Measurements from ENCODE around the gene ZNF83.

The ZNF83 gene

DNA sequence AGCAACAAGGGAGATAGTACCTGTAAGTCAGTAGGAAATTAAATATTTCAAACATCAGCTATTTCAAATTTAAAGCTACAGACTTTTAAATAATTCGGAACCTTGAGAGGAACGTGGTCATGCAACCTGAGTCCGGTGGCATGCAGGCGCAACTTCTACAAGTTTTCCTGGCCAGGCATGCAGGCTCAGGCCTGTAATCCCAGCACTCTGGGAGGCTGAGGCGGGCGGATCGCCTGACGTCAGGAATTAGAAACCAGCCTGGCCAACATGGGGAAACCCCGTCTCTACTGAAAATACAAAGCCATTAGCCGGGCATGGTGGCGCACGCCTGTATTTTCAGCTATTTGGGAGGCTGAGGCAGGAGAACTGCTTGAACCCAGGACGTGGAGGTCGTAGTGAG is 70.2 kb downstream of the ZNF83 start:
- DNase-seq (ENCODE audit: low spot score) = no peak

DNA sequence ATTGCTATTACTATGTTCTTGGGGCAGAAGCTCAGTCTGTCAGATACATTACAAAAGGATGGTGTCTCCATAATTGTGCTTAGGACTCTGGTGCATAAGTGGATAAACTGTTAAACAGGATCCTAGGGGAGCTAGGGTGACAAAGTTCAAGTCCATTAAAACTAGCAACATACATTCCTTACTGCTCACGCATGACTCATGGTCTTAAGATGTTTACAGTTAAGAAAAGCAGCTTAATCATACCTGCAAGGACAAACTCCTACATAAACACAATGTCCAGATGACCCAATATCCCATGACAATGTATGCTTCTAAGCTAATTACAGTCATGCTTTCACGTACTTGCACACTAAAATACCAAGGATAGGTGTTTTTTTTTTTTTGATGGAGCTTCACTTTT is 71.6 kb downstream of the ZNF83 start:
- no peak for DNase-seq (ENCODE audit: low spot score)

DNA sequence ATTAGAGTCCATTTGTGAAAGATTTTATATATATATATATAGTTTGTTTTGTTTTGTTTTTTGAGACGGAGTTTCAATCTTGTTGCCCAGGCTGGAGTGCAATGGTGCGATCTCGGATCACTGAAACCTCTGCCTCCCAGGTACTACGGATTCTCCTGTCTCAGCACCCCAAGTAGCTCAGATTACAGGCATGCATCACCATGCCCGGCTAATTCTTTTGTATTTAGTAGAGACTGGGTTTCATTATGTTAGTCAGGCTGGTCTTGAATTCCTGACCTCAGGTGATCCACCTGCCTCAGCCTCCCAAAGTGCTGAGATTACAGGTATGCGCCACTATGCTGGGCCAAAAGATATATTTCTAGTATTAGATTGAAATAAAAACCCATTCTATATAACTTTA is 72.0 kb downstream of the ZNF83 start:
- no peak for DNase-seq (ENCODE audit: low spot score)
